H1 (cell line): ENCODE data around the gene IQCN. TPM values are rescaled to one million over a fixed set of nuclear protein-coding genes. Genes with fewer than 3 reads are reported as not detected.

Source experiments
- BACH1 ChIP-seq: IDR thresholded peaks from 2 replicates; pipeline ENCODE4 v1.6.1; 2012; ENCODE audit warnings: low read length, improper control_type of control experiment
- CBX5 ChIP-seq: fragments of 300-800, 300-1000 bp; sonication (generic); IDR thresholded peaks from 2 replicates; pipeline ENCODE4 v1.7.1; 2016; ENCODE audit warnings: antibody characterized with exemption, low read length, low read depth
- CEBPB ChIP-seq: IDR thresholded peaks from 2 replicates; pipeline ENCODE4 v1.6.1; 2012; ENCODE audit warnings: low read depth, low read length
- CHD1 ChIP-seq: IDR thresholded peaks from 2 replicates; pipeline ENCODE4 v1.6.1; 2012; ENCODE audit warnings: low read depth, low read length, improper control_type of control experiment
- E2F6 ChIP-seq: IDR thresholded peaks from 2 replicates; pipeline ENCODE4 v1.6.1; 2012; ENCODE audit warnings: inconsistent platforms
- EZH2 ChIP-seq: fragments of 200-600 bp; sonication (generic); IDR thresholded peaks from 2 replicates; pipeline ENCODE4 v1.7.1; 2012; ENCODE audit warnings: low read depth, mild to moderate bottlenecking, moderate library complexity, low read length, inconsistent platforms; ENCODE audit not compliant: severe bottlenecking
- GABPA ChIP-seq: IDR thresholded peaks from 2 replicates; pipeline ENCODE4 v1.6.1; 2011; ENCODE audit warnings: mild to moderate bottlenecking, low read length, moderate library complexity, borderline replicate concordance; ENCODE audit not compliant: insufficient read depth
- GTF2F1 ChIP-seq: IDR thresholded peaks from 2 replicates; pipeline ENCODE4 v1.6.1; 2012; ENCODE audit warnings: low read depth, low read length, improper control_type of control experiment, borderline replicate concordance
- JUN ChIP-seq: IDR thresholded peaks from 2 replicates; pipeline ENCODE4 v1.6.1; 2011; ENCODE audit warnings: low read depth, mild to moderate bottlenecking, improper control_type of control experiment, low read length
- MAFK ChIP-seq: IDR thresholded peaks from 2 replicates; pipeline ENCODE4 v1.6.1; 2012; ENCODE audit warnings: low read depth, mild to moderate bottlenecking, improper control_type of control experiment, low read length
- NANOG ChIP-seq: IDR thresholded peaks from 2 replicates; pipeline ENCODE4 v1.6.1; 2011; ENCODE audit warnings: low read length, low read depth, mild to moderate bottlenecking, inconsistent platforms; ENCODE audit not compliant: insufficient read depth, poor library complexity, severe bottlenecking
- NRF1 ChIP-seq: IDR thresholded peaks from 2 replicates; pipeline ENCODE4 v1.6.1; 2011; ENCODE audit warnings: mild to moderate bottlenecking, low read depth, low read length, improper control_type of control experiment
- PHF8 ChIP-seq: fragments of 200-600 bp; sonication (generic); conservative IDR thresholded peaks from 2 replicates; pipeline ENCODE4 v1.7.1; 2012; ENCODE audit warnings: low read depth, mild to moderate bottlenecking, inconsistent platforms, low read length, moderate library complexity
- POLR2A ChIP-seq, 2 experiments: IDR thresholded peaks; 1 replicate in 1 of 2; 2 replicates in 1 of 2; pipeline ENCODE4 v1.6.1; 2011; ENCODE audit warnings: low read depth in 2 of 2, low read length in 2 of 2, mild to moderate bottlenecking in 2 of 2; ENCODE audit errors: control extremely low read depth in 1 of 2
- POLR2AphosphoS5 ChIP-seq: IDR thresholded peaks from 2 replicates; pipeline ENCODE4 v1.6.1; 2011; ENCODE audit warnings: low read depth, low read length
- POU5F1 ChIP-seq: IDR thresholded peaks from 2 replicates; pipeline ENCODE4 v1.6.1; 2011; ENCODE audit warnings: low read depth, mild to moderate bottlenecking, low read length, moderate library complexity
- RAD21 ChIP-seq, 2 experiments: IDR thresholded peaks in 1 of 2; conservative IDR thresholded peaks in 1 of 2; 2 replicates each; pipeline ENCODE4 v1.6.1; 2011; ENCODE audit warnings: low read depth in 2 of 2, low read length in 2 of 2, improper control_type of control experiment in 1 of 2, inconsistent platforms in 1 of 2, mild to moderate bottlenecking in 1 of 2, moderate library complexity in 1 of 2
- RNF2 ChIP-seq: fragments of 200-900, 300-1000 bp; sonication (generic); IDR thresholded peaks from 2 replicates; pipeline ENCODE4 v1.7.1; 2016; ENCODE audit warnings: borderline replicate concordance, low read depth, mild to moderate bottlenecking, antibody characterized with exemption, low read length; ENCODE audit not compliant: poor library complexity, severe bottlenecking; ENCODE audit errors: missing control alignments
- SIX5 ChIP-seq: IDR thresholded peaks from 2 replicates; pipeline ENCODE4 v1.6.1; 2011; ENCODE audit warnings: mild to moderate bottlenecking, low read depth, low read length
- SP1 ChIP-seq: IDR thresholded peaks from 2 replicates; pipeline ENCODE4 v1.6.1; 2011; ENCODE audit warnings: low read depth, low read length
- SP4 ChIP-seq: IDR thresholded peaks from 2 replicates; pipeline ENCODE4 v1.6.1; 2012; ENCODE audit warnings: low read length, inconsistent platforms
- TAF1 ChIP-seq: IDR thresholded peaks from 2 replicates; pipeline ENCODE4 v1.6.1; 2011; ENCODE audit warnings: mild to moderate bottlenecking, low read depth, low read length
- TCF12 ChIP-seq: IDR thresholded peaks from 2 replicates; pipeline ENCODE4 v1.6.1; 2011; ENCODE audit warnings: low read depth, mild to moderate bottlenecking, low read length
- USF2 ChIP-seq: IDR thresholded peaks from 2 replicates; pipeline ENCODE4 v1.6.1; 2011; ENCODE audit warnings: low read length, improper control_type of control experiment
- polyA plus RNA-seq, 7 experiments: library from polyadenylated mRNA; depleted of rRNA in 3 of 7; stranded (reverse) in 5 of 7; unstranded in 2 of 7; fragments of >200 nt in 5 of 7; fragments of 200-250 nt in 2 of 7; gene quantifications; 1 replicate in 5 of 7; 2 replicates in 1 of 7; 4 replicates in 1 of 7; pipeline versions ENCODE4 v1.2.1 to v1.2.3, GENCODE V29; 2011 to 2013; ENCODE audit warnings: missing spikeins in 2 of 7, mixed read lengths in 2 of 7
- total RNA-seq: library from RNA; stranded (reverse); fragmentation: NEBNext Ultra II Directional; extraction: Animal tissue kit (Norgen Biotek cat#: 25700); gene quantifications from 2 replicates; pipeline ENCODE4 v1.2.1, GENCODE V29; 2021

Gene IQCN
- total and polyA plus RNA-seq, 2 of the 8 experiments (the other 6 are each of a cell fraction or from before 2014, with no cell fraction given) = 0.36 to 1.0 TPM

- TF ChIP-seq NANOG (no peak), TCF12 (no peak), RAD21 (IDR thresholded peaks at IDR 0.05 in 1 of 2, conservative IDR thresholded peaks at IDR 0.05 in 1 of 2; ENCODE audit: low read depth in 2 of 2, low read length in 2 of 2) (no peak), TAF1 (peak; percentile 28; the same call in 1 of the 2 replicates), SP4 (peak; percentile 93), MAFK (no peak), USF2 (no peak), GTF2F1 (no peak), SP1 (peak; percentile 96), BACH1 (peak; percentile 53; the same call in 1 of the 2 replicates), PHF8 (0 out of 2 replicates have a peak, but pooled peaks have one; percentile 51), RNF2 (no peak), SIX5 (no peak), CEBPB (no peak), POU5F1 (no peak), E2F6 (no peak), EZH2 (no peak), POLR2A (IDR thresholded peaks at IDR 0.05; ENCODE audit: control extremely low read depth in 1 of 2, low read depth in 2 of 2, low read length in 2 of 2) (no peak; a peak in 1 of 3 replicates), NRF1 (no peak), CBX5 (no peak), JUN (no peak), CHD1 (no peak), POLR2AphosphoS5 (no peak), GABPA (0 out of 2 replicates have a peak, but pooled peaks have one; percentile 28)
Observed at GRCh38 chr19:18223860-18224524, 50.3 kb downstream of the IQCN start (continued).
